ENCODE data around the gene CRTAC1.

GRCh38 chr10:97868134-97868685, 162.2 kb downstream of the CRTAC1 start:
- TF ChIP-seq CTCF (IDR thresholded peaks at IDR 0.05), result no peak
- no peak for TF ChIP-seq POLR2A (IDR thresholded peaks at IDR 0.05)
